Neuronal stem cell (in vitro differentiated cells): ENCODE data around the gene CTNND2.
A peak's percentile ranks its signal among the peaks of the same experiment; 100 is the strongest.
"Not testable (repeated sequence)": the region's sequence is repeated elsewhere in the genome, so short reads cannot be mapped to it uniquely, and the experiment has no call there.

ENCODE experiments used
- DNase-seq: peaks from one replicate; pipeline ENCODE4 v3.0.0-alpha.2; 2013; ENCODE audit warnings: low spot score
- H2AFZ ChIP-seq: one replicate; pipeline ENCODE4 v1.6.1; 2013; ENCODE audit warnings: mild to moderate bottlenecking, low read length, inconsistent platforms
- H2AK5ac ChIP-seq: 2 replicates; pipeline ENCODE4 v1.6.1; 2013; ENCODE audit warnings: low read depth, mild to moderate bottlenecking, inconsistent platforms, low read length, moderate library complexity, mixed read lengths
- H2BK120ac ChIP-seq: 2 replicates; pipeline ENCODE4 v1.6.1; 2013; ENCODE audit warnings: low read depth, mild to moderate bottlenecking, inconsistent platforms, low read length, moderate library complexity, mixed read lengths
- H2BK12ac ChIP-seq: one replicate; pipeline ENCODE4 v1.6.1; 2013; ENCODE audit warnings: low read length, inconsistent platforms
- H2BK15ac ChIP-seq: 2 replicates; pipeline ENCODE4 v1.6.1; 2013; ENCODE audit warnings: mild to moderate bottlenecking, low read length, inconsistent platforms, mixed read lengths
- H2BK5ac ChIP-seq: one replicate; pipeline ENCODE4 v1.6.1; 2013; ENCODE audit warnings: inconsistent platforms, mild to moderate bottlenecking, low read length, moderate library complexity
- H3K14ac ChIP-seq: one replicate; pipeline ENCODE4 v1.6.1; 2013; ENCODE audit warnings: low read length, inconsistent platforms
- H3K18ac ChIP-seq: 2 replicates; pipeline ENCODE4 v1.6.1; 2013; ENCODE audit warnings: low read length, inconsistent platforms
- H3K23ac ChIP-seq: 2 replicates; pipeline ENCODE4 v1.6.1; 2013; ENCODE audit warnings: low read depth, mild to moderate bottlenecking, mixed read lengths, low read length, inconsistent platforms; ENCODE audit not compliant: poor library complexity
- H3K27ac ChIP-seq: replicated peaks from 3 replicates; pipeline ENCODE4 v1.5.1; 2013; ENCODE audit warnings: low read length, inconsistent platforms
- H3K27me3 ChIP-seq, 3 experiments: 2 replicates each; pipeline ENCODE4 v1.6.1; 2013; ENCODE audit warnings: low read length in 3 of 3, mild to moderate bottlenecking in 2 of 3, inconsistent platforms in 1 of 3, low read depth in 1 of 3, mixed read lengths in 1 of 3, moderate library complexity in 1 of 3; ENCODE audit not compliant: control insufficient read depth in 3 of 3, insufficient read depth in 3 of 3
- H3K36me3 ChIP-seq, 2 donors: replicated peaks in 1 of 2; 2 replicates each; pipeline ENCODE4 v1.6.1; 2013; ENCODE audit warnings: low read length in 2 of 2; ENCODE audit not compliant: control insufficient read depth in 2 of 2, insufficient read depth in 2 of 2
- H3K4ac ChIP-seq: 2 replicates; pipeline ENCODE4 v1.6.1; 2013; ENCODE audit warnings: inconsistent platforms, mild to moderate bottlenecking, low read length, moderate library complexity
- H3K4me1 ChIP-seq, 2 donors: 1 replicate in 1 of 2; 2 replicates in 1 of 2; pipeline ENCODE4 v1.6.1; 2013; ENCODE audit warnings: low read length in 2 of 2, low read depth in 1 of 2; ENCODE audit not compliant: control insufficient read depth in 2 of 2, insufficient read depth in 1 of 2
- H3K4me2 ChIP-seq: one replicate; pipeline ENCODE4 v1.6.1; 2013; ENCODE audit warnings: mild to moderate bottlenecking, low read length, inconsistent platforms; ENCODE audit not compliant: insufficient read depth, poor library complexity, severe bottlenecking
- H3K4me3 ChIP-seq, 2 donors: 2 replicates each; pipeline ENCODE4 v1.5.1; 2013; ENCODE audit warnings: low read length in 2 of 2, mild to moderate bottlenecking in 2 of 2, inconsistent platforms in 1 of 2, moderate library complexity in 1 of 2
- H3K79me1 ChIP-seq: one replicate; pipeline ENCODE4 v1.6.1; 2013; ENCODE audit warnings: low read depth, mild to moderate bottlenecking, inconsistent platforms, low read length, moderate library complexity
- H3K9ac ChIP-seq: one replicate; pipeline ENCODE4 v1.6.1; 2013; ENCODE audit warnings: mild to moderate bottlenecking, low read depth, low read length, inconsistent platforms; ENCODE audit not compliant: poor library complexity
- H3K9me3 ChIP-seq, 2 donors: replicated peaks in 1 of 2; 2 replicates each; pipeline versions ENCODE3 to v1.6.1; 2013; ENCODE audit warnings: low read length in 2 of 2, mild to moderate bottlenecking in 2 of 2, inconsistent platforms in 1 of 2, low read depth in 1 of 2, mixed read lengths in 1 of 2, moderate library complexity in 1 of 2; ENCODE audit not compliant: control insufficient read depth in 2 of 2, insufficient read depth in 1 of 2
- H4K8ac ChIP-seq: one replicate; pipeline ENCODE4 v1.6.1; 2013; ENCODE audit warnings: low read depth, mild to moderate bottlenecking, inconsistent platforms, low read length, moderate library complexity
- H4K91ac ChIP-seq: one replicate; pipeline ENCODE4 v1.6.1; 2013; ENCODE audit warnings: low read length, low read depth, mild to moderate bottlenecking, inconsistent platforms; ENCODE audit not compliant: poor library complexity
- WGBS, 2 donors: extraction: QIAGEN DNeasy Blood & Tissue Kit; methylation state at CpG; one replicate each; pipeline ENCODE4 v1.1.7; 2013; ENCODE audit warnings: missing lambda C conversion rate in 2 of 2, mixed read lengths in 1 of 2; ENCODE audit not compliant: insufficient read length in 2 of 2, insufficient replicate concordance in 1 of 2; ENCODE audit errors: extremely low coverage in 2 of 2; 5-methylcytosine and 5-hydroxymethylcytosine counted together

The CTNND2 gene

GRCh38 chr5:11420969-11421368 lies 483.3 kb downstream of the CTNND2 start:
- Histone ChIP-seq H3K27me3 (no peaks in the 10 kb centered on the region), H3K23ac (no peak overlapping the region), H3K4ac (no peak overlapping the region), H3K4me3 (no peak overlapping the region), H3K4me2 (no peak overlapping the region), H4K8ac (no peak overlapping the region), H3K14ac (no peak overlapping the region), H4K91ac (no peak overlapping the region), H3K36me3 (no peaks in the 10 kb centered on the region), H3K18ac (no peak overlapping the region), H2BK15ac (no peak overlapping the region), H3K79me1 (no peaks in the 10 kb centered on the region), H3K9ac (no peak overlapping the region), H3K9me3 (peaks cover 0 to 13% of the 10 kb centered on the region in 2 donors), H2BK120ac (no peak overlapping the region), H2BK5ac (no peak overlapping the region), H3K27ac (no peak overlapping the region), H2BK12ac (no peak overlapping the region), H2AK5ac (no peak overlapping the region), H3K4me1 (peaks cover 0 to 3% of the 10 kb centered on the region in 2 donors), H2AFZ (no peak overlapping the region)
- DNase-seq, result no peak
- WGBS, 2 donors, result no CpG with 5 or more reads among the region's 2 CpGs

- Histone ChIP-seq H2BK12ac (no peak overlapping the region), H3K9me3 (peaks cover 0 to 20% of the 10 kb centered on the region in 2 donors), H3K23ac (no peak overlapping the region), H4K91ac (no peak overlapping the region), H3K4ac (no peak overlapping the region), H3K79me1 (no peaks in the 10 kb centered on the region), H3K4me3 (no peak overlapping the region), H3K27ac (peak overlapping the region; percentile 20), H3K4me1 (peaks cover 0 to 1% of the 10 kb centered on the region in 2 donors), H3K27me3 (no peaks in the 10 kb centered on the region), H3K36me3 (peaks cover 0 to 11% of the 10 kb centered on the region in 2 donors), H3K4me2 (no peak overlapping the region), H2BK120ac (no peak overlapping the region), H2AFZ (no peak overlapping the region), H3K9ac (no peak overlapping the region), H3K14ac (no peak overlapping the region), H2BK15ac (no peak overlapping the region), H2AK5ac (no peak overlapping the region), H4K8ac (no peak overlapping the region), H3K18ac (no peak overlapping the region), H2BK5ac (no peak overlapping the region)
- DNase-seq, result peak; percentile 51
- no CpG with 5 or more reads among the region's 3 CpGs for WGBS, 2 donors
Observed at GRCh38 chr5:11415751-11416150, 488.5 kb downstream of the CTNND2 start.

- DNase-seq, H3K79me1 ChIP-seq, H3K4me1 ChIP-seq, H3K23ac ChIP-seq, H3K14ac ChIP-seq, H3K4me3 ChIP-seq, H2BK12ac ChIP-seq, H2AK5ac ChIP-seq, H2BK5ac ChIP-seq, H4K91ac ChIP-seq, H3K4me2 ChIP-seq, H4K8ac ChIP-seq, H2BK15ac ChIP-seq, H2BK120ac ChIP-seq, H2AFZ ChIP-seq, H3K27ac ChIP-seq, H3K4ac ChIP-seq, H3K9ac ChIP-seq, H3K18ac ChIP-seq, H3K27me3 ChIP-seq: not testable (repeated sequence)
- Histone ChIP-seq H3K36me3 (peaks cover 0 to 21% of the 10 kb centered on the region in 2 donors), H3K9me3 (peaks cover 0 to 16% of the 10 kb centered on the region in 2 donors)
- no CpG with 5 or more reads among the region's 1 CpG for WGBS, 2 donors
Observed at GRCh38 chr5:11414732-11415131, 489.5 kb downstream of the CTNND2 start.

GRCh38 chr5:11411621-11412020 lies 492.6 kb downstream of the CTNND2 start:
- Histone ChIP-seq H3K18ac (no peak overlapping the region), H4K8ac (no peak overlapping the region), H3K9me3 (peaks cover 0 to 8% of the 10 kb centered on the region in 2 donors), H2AK5ac (no peak overlapping the region), H2AFZ (no peak overlapping the region), H2BK5ac (no peak overlapping the region), H2BK120ac (no peak overlapping the region), H3K79me1 (no peaks in the 10 kb centered on the region), H3K27ac (no peak overlapping the region), H4K91ac (no peak overlapping the region), H3K4me1 (peaks cover 0 to 1% of the 10 kb centered on the region in 2 donors), H3K23ac (no peak overlapping the region), H2BK12ac (no peak overlapping the region), H2BK15ac (no peak overlapping the region), H3K14ac (no peak overlapping the region), H3K9ac (no peak overlapping the region), H3K4ac (no peak overlapping the region), H3K4me3 (no peak overlapping the region), H3K27me3 (no peaks in the 10 kb centered on the region), H3K36me3 (peaks cover 0 to 41% of the 10 kb centered on the region in 2 donors), H3K4me2 (no peak overlapping the region)
- WGBS, 2 donors, result no CpG with 5 or more reads among the region's 2 CpGs
- DNase-seq, result no peak
